Colonic mucosa (tissue), 4 donors: Measurements from ENCODE around the gene SEMA3D. TPM values are rescaled to one million over a fixed set of nuclear protein-coding genes. Genes with fewer than 3 reads are reported as not detected.
A peak's percentile ranks its signal among the peaks of the same experiment; 100 is the strongest.

Experiments
- DNase-seq: peaks from one replicate; pipeline ENCODE4 v3.0.0-alpha.2; 2020
- H3K27ac ChIP-seq: fragments of 200-600 bp; one replicate; pipeline ENCODE4 v1.8.0; 2021
- H3K27me3 ChIP-seq: fragments of 200-600 bp; one replicate; pipeline ENCODE4 v1.8.0; 2021
- H3K36me3 ChIP-seq: fragments of 200-600 bp; one replicate; pipeline ENCODE4 v1.8.0; 2021
- H3K4me1 ChIP-seq: fragments of 200-600 bp; one replicate; pipeline ENCODE4 v1.8.0; 2021; ENCODE audit warnings: mild to moderate bottlenecking
- H3K4me3 ChIP-seq: fragments of 200-600 bp; one replicate; pipeline ENCODE4 v1.8.0; 2021
- H3K9ac ChIP-seq, 2 donors: one replicate each; pipeline ENCODE4 v1.7.0; 2013; ENCODE audit warnings: control low read depth in 2 of 2, low read depth in 2 of 2, low read length in 2 of 2
- H3K9me3 ChIP-seq: fragments of 200-600 bp; one replicate; pipeline ENCODE4 v1.8.0; 2021
- CTCF ChIP-seq: fragments of 200-600 bp; IDR thresholded peaks from one replicate; pipeline ENCODE4 v1.8.0; 2022; ENCODE audit warnings: antibody characterized with exemption, mild to moderate bottlenecking
- intact Hi-C: fragments of 100-400 bp; cut with DNase I; formaldehyde crosslinking; loops from one replicate; pipeline ENCODE4 v1.14.1; 2022
- total RNA-seq, 2 donors: library from RNA; stranded (reverse); fragmentation: NEBNext Ultra II Directional in 1 of 2; extraction: Animal tissue kit (Norgen Biotek cat#: 25700) in 1 of 2; gene quantifications; one replicate each; pipeline ENCODE4 v1.2.1, GENCODE V29; 2021
- donor health status: healthy.
- donor health status: DM: no; HTN: no; CAD: no.
- donor health status: DM: no; HTN: no; CAD: no.

SEMA3D gene
- total RNA-seq, 2 donors from 2014 or later, result 0.86 to 2.6 TPM

GRCh38 chr7:85103962-85104361, 82.9 kb downstream of the SEMA3D start:
- no peaks in the 10 kb centered on the region for H3K27me3 ChIP-seq
- H3K4me1 ChIP-seq, result no peaks in the 10 kb centered on the region
- H3K9me3 ChIP-seq, result no peaks in the 10 kb centered on the region
- H3K4me3 ChIP-seq, result no peak overlapping the region
- intact Hi-C loops, result no loop called here
- TF ChIP-seq CTCF, result no peak
- H3K36me3 ChIP-seq, result no peaks in the 10 kb centered on the region
- DNase-seq, result no peak
- no peak overlapping the region for H3K27ac ChIP-seq
- H3K9ac ChIP-seq, result no peak overlapping the region

- H3K4me3 ChIP-seq, result no peak overlapping the region
- TF ChIP-seq CTCF, result no peak
- no peaks in the 10 kb centered on the region for H3K27me3 ChIP-seq
- H3K4me1 ChIP-seq, result no peaks in the 10 kb centered on the region
- H3K27ac ChIP-seq, result no peak overlapping the region
- no peaks in the 10 kb centered on the region for H3K9me3 ChIP-seq
- intact Hi-C loops, result no loop called here
- DNase-seq, result peak; percentile 21
- H3K9ac ChIP-seq, result no peak overlapping the region
- H3K36me3 ChIP-seq, result no peaks in the 10 kb centered on the region
These were observed 83.5 kb downstream of the SEMA3D start for GRCh38 chr7:85103357-85103756.

- Histone ChIP-seq H3K36me3 (no peaks in the 10 kb centered on the region), H3K4me3 (no peak overlapping the region), H3K9me3 (no peaks in the 10 kb centered on the region), H3K27me3 (no peaks in the 10 kb centered on the region), H3K4me1 (no peaks in the 10 kb centered on the region), H3K27ac (no peak overlapping the region), H3K9ac (no peak overlapping the region)
- no peak for DNase-seq
- intact Hi-C loops, result no loop called here
- no peak for TF ChIP-seq CTCF
These were observed 84.0 kb downstream of the SEMA3D start for GRCh38 chr7:85102813-85103350.

GRCh38 chr7:85101347-85101746, 85.5 kb downstream of the SEMA3D start:
- intact Hi-C loops, result no loop called here
- no peak for DNase-seq
- Histone ChIP-seq H3K36me3 (no peaks in the 10 kb centered on the region), H3K4me3 (no peak overlapping the region), H3K9ac (no peak overlapping the region), H3K27me3 (no peaks in the 10 kb centered on the region), H3K4me1 (no peaks in the 10 kb centered on the region), H3K27ac (no peak overlapping the region), H3K9me3 (no peaks in the 10 kb centered on the region)
- TF ChIP-seq CTCF, result no peak

GRCh38 chr7:85097844-85098243, 89.0 kb downstream of the SEMA3D start:
- DNase-seq, result no peak
- intact Hi-C loops, result no loop called here
- H3K27me3 ChIP-seq, result no peaks in the 10 kb centered on the region
- no peak overlapping the region for H3K4me3 ChIP-seq
- H3K27ac ChIP-seq, result no peak overlapping the region
- TF ChIP-seq CTCF, result no peak
- no peak overlapping the region for H3K9ac ChIP-seq
- H3K4me1 ChIP-seq, result no peaks in the 10 kb centered on the region
- H3K36me3 ChIP-seq, result no peaks in the 10 kb centered on the region
- H3K9me3 ChIP-seq, result no peaks in the 10 kb centered on the region
